ENCODE results near the gene SMARCA2.

DNA sequence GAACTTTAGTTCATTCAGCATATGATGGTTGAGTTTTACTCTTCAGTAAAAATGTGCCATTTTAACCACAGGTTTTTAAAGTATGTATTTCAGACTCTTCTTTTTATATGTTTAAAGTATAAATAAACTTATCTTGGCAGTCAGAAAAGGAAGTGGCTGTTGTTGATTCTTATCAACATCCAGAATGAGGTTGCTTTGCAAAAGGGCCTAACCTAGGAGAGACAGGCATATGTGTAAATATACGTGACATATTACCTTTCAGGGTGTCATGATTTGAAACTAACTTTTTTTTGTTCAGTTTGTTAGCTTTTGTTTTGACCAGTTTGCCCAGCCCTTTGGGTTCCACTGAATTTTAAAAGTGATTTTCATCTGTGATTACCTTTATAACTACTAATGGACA, 7.4 kb downstream of the SMARCA2 start:
- TF ChIP-seq POLR2AphosphoS5 (IDR thresholded peaks at IDR 0.05; ENCODE audit: low read depth, low read length) (no peak), TAF1 (IDR thresholded peaks at IDR 0.05; ENCODE audit: borderline replicate concordance, insufficient read depth, low read length) (no peak)
